ENCODE data around the gene MCEMP1.

Gene MCEMP1

GRCh38 chr19:7662657-7663056 lies 14.2 kb upstream of the MCEMP1 start:
- H3K4me3 ChIP-seq (ENCODE audit: low read length): no peak overlapping the region
- no peak for DNase-seq (ENCODE audit: low read depth)
- no peak for TF ChIP-seq CTCF (IDR thresholded peaks at IDR 0.05; ENCODE audit: insufficient read depth, low read depth, low read length, missing control alignments)

- TF ChIP-seq CTCF (IDR thresholded peaks at IDR 0.05; ENCODE audit: insufficient read depth, low read depth, low read length, missing control alignments): no peak
Observed at GRCh38 chr19:7663706-7664105, 13.2 kb upstream of the MCEMP1 start.

GRCh38 chr19:7665076-7665475 lies 11.8 kb upstream of the MCEMP1 start:
- DNase-seq (ENCODE audit: low read depth): no peak
- no peak for TF ChIP-seq CTCF (IDR thresholded peaks at IDR 0.05; ENCODE audit: insufficient read depth, low read depth, low read length, missing control alignments)
- H3K4me3 ChIP-seq (ENCODE audit: low read length): no peak overlapping the region

More at GRCh38 chr19:7663706-7664105, 13.2 kb upstream of the MCEMP1 start:
- no peak overlapping the region for H3K4me3 ChIP-seq (ENCODE audit: low read length)
- DNase-seq (ENCODE audit: low read depth): no peak

- H3K4me3 ChIP-seq (ENCODE audit: low read length): no peak within 1 kb of the TSS
- DNase-seq (ENCODE audit: low read depth): no peak
- TF ChIP-seq CTCF (IDR thresholded peaks at IDR 0.05; ENCODE audit: insufficient read depth, low read depth, low read length, missing control alignments): no peak
Observed at GRCh38 chr19:7668842-7669241, 8.0 kb upstream of the MCEMP1 start, which contains the start of gene RETN. TSS of gene RETN (plus strand) at chr19:7669049. CDS start at chr19:7669327, 278 bp downstream.

- TF ChIP-seq CTCF (IDR thresholded peaks at IDR 0.05; ENCODE audit: insufficient read depth, low read depth, low read length, missing control alignments): no peak
- no peak overlapping the region for H3K4me3 ChIP-seq (ENCODE audit: low read length)
Observed at GRCh38 chr19:7669641-7670040, 7.2 kb upstream of the MCEMP1 start.

GRCh38 chr19:7670150-7670783 lies 6.6 kb upstream of the MCEMP1 start:
- no peak overlapping the region for H3K4me3 ChIP-seq (ENCODE audit: low read length)
- TF ChIP-seq CTCF (IDR thresholded peaks at IDR 0.05; ENCODE audit: insufficient read depth, low read depth, low read length, missing control alignments): no peak
- DNase-seq (ENCODE audit: low read depth): no peak

More at GRCh38 chr19:7669641-7670040, 7.2 kb upstream of the MCEMP1 start:
- no peak for DNase-seq (ENCODE audit: low read depth)

GRCh38 chr19:7670790-7671189 lies 6.1 kb upstream of the MCEMP1 start:
- no peak for DNase-seq (ENCODE audit: low read depth)

More at GRCh38 chr19:7670790-7671189, 6.1 kb upstream of the MCEMP1 start:
- no peak for TF ChIP-seq CTCF (IDR thresholded peaks at IDR 0.05; ENCODE audit: insufficient read depth, low read depth, low read length, missing control alignments)
- H3K4me3 ChIP-seq (ENCODE audit: low read length): no peak overlapping the region
